ENCODE results near the gene MCEE.

- TF ChIP-seq POLR2AphosphoS5 (IDR thresholded peaks at IDR 0.05; ENCODE audit: insufficient read depth, low read depth, low read length) (no peak), CTCF (IDR thresholded peaks at IDR 0.05; ENCODE audit: extremely low read depth in 1 of 2, insufficient read depth in 1 of 2, low read depth in 1 of 2, low read length in 2 of 2) (no peak)
Measured at GRCh38 chr2:71155846-71156245, 25.8 kb upstream of the MCEE start.
